GM23338 (cell line): ENCODE measurements around the gene EHBP1L1. TPM values are rescaled to one million over a fixed set of nuclear protein-coding genes. Genes with fewer than 3 reads are reported as not detected.

Source experiments
- ATAC-seq: fragments of 200-7000 bp; cut with Tn5 transposase; 3 replicates; pipeline ENCODE4 v1.9.1; 2020
- DNase-seq: peaks from one replicate; pipeline ENCODE4 v3.0.0-alpha.2; 2015; ENCODE audit warnings: low spot score
- H2AFZ ChIP-seq: fragments of 200-600 bp; sonication (generic); 2 replicates; pipeline ENCODE4 v1.8.0; 2016; ENCODE audit warnings: antibody characterized with exemption, mild to moderate bottlenecking, moderate library complexity
- H3F3A ChIP-seq: fragments of 200-600 bp; sonication (generic); replicated peaks from 2 replicates; pipeline ENCODE4 v1.8.0; 2017; ENCODE audit warnings: antibody characterized with exemption, mixed run types, low read depth
- H3K27ac ChIP-seq: fragments of 200-600 bp; sonication (generic); 2 replicates; pipeline ENCODE4 v1.6.1; 2016; ENCODE audit warnings: low read depth
- H3K27me3 ChIP-seq: fragments of 200-600 bp; sonication (generic); 2 replicates; pipeline ENCODE4 v1.8.0; 2016; ENCODE audit warnings: mild to moderate bottlenecking, mixed run types, moderate library complexity; ENCODE audit not compliant: insufficient read depth
- H3K36me3 ChIP-seq: fragments of 200-600 bp; sonication (generic); 2 replicates; pipeline ENCODE4 v1.8.0; 2016; ENCODE audit warnings: mild to moderate bottlenecking; ENCODE audit not compliant: insufficient read depth
- H3K4me1 ChIP-seq: fragments of 200-600 bp; sonication (generic); 2 replicates; pipeline ENCODE4 v1.8.0; 2016; ENCODE audit warnings: mild to moderate bottlenecking, moderate library complexity; ENCODE audit not compliant: insufficient read depth
- H3K4me2 ChIP-seq: fragments of 200-600 bp; sonication (generic); 2 replicates; pipeline ENCODE4 v1.7.1; 2017; ENCODE audit warnings: mixed run types
- H3K4me3 ChIP-seq: fragments of 200-600 bp; sonication (generic); 2 replicates; pipeline ENCODE4 v1.6.1; 2016; ENCODE audit warnings: mixed run types
- H3K79me2 ChIP-seq: fragments of 200-600 bp; sonication (generic); replicated peaks from 2 replicates; pipeline ENCODE4 v1.8.0; 2017; ENCODE audit warnings: mild to moderate bottlenecking; ENCODE audit not compliant: insufficient read depth
- H3K9me2 ChIP-seq: fragments of 200-600 bp; sonication (generic); 2 replicates; pipeline ENCODE4 v1.8.0; 2017; ENCODE audit not compliant: insufficient read depth
- H4K20me1 ChIP-seq: fragments of 200-600 bp; sonication (generic); replicated peaks from 2 replicates; pipeline ENCODE4 v1.8.0; 2017; ENCODE audit warnings: mild to moderate bottlenecking; ENCODE audit not compliant: insufficient read depth
- H3K27ac Mint-ChIP-seq: 2 replicates; pipeline ENCODE4 v1.8.0; 2020; ENCODE audit warnings: inconsistent platforms, mild to moderate bottlenecking, moderate library complexity, mixed read lengths
- H3K27me3 Mint-ChIP-seq: 3 replicates; pipeline ENCODE4 v1.8.0; 2022; ENCODE audit warnings: low read depth, mild to moderate bottlenecking, moderate library complexity, mixed read lengths, inconsistent platforms; ENCODE audit not compliant: insufficient read depth, poor library complexity
- H3K36me3 Mint-ChIP-seq: 3 replicates; pipeline ENCODE4 v1.8.0; 2021; ENCODE audit warnings: low read depth, mild to moderate bottlenecking, inconsistent platforms, moderate library complexity, mixed read lengths
- H3K4me1 Mint-ChIP-seq: 3 replicates; pipeline ENCODE4 v1.8.0; 2020; ENCODE audit warnings: mild to moderate bottlenecking, inconsistent platforms, mixed read lengths
- H3K4me3 Mint-ChIP-seq: 3 replicates; pipeline ENCODE4 v1.8.0; 2021; ENCODE audit warnings: moderate library complexity, mild to moderate bottlenecking, inconsistent platforms, mixed read lengths
- H3K9me3 Mint-ChIP-seq: 3 replicates; pipeline ENCODE4 v1.8.0; 2020; ENCODE audit warnings: moderate library complexity, mild to moderate bottlenecking, inconsistent platforms, mixed read lengths
- CREB1 ChIP-seq: fragments of 250-450 bp; sonication (Bioruptor Pico); IDR thresholded peaks from 2 replicates; pipeline ENCODE4 v1.5.0; 2020; ENCODE audit warnings: low read depth, mild to moderate bottlenecking, moderate library complexity
- CTCF ChIP-seq, 2 experiments: fragments of 200-600 bp in 1 of 2; sonication (generic) in 1 of 2; conservative IDR thresholded peaks; 2 replicates each; pipeline versions ENCODE4 v1.5.1 to v1.6.1; 2016 to 2017; ENCODE audit warnings: antibody characterized with exemption in 2 of 2, low read depth in 2 of 2, mild to moderate bottlenecking in 2 of 2, moderate library complexity in 1 of 2
- EZH2 ChIP-seq: fragments of 200-600 bp; sonication (generic); IDR thresholded peaks from one replicate; pipeline ENCODE4 v1.8.0; 2017; ENCODE audit warnings: antibody characterized with exemption, mild to moderate bottlenecking, low read depth; ENCODE audit not compliant: unreplicated experiment
- EZH2phosphoT487 ChIP-seq: fragments of 200-600 bp; sonication (generic); IDR thresholded peaks from one replicate; pipeline ENCODE4 v1.8.1; 2018; ENCODE audit warnings: antibody characterized with exemption; ENCODE audit not compliant: unreplicated experiment
- JUNB ChIP-seq: IDR thresholded peaks from one replicate; pipeline ENCODE4 v1.6.1; 2016; ENCODE audit warnings: antibody characterized with exemption; ENCODE audit not compliant: unreplicated experiment
- NANOG ChIP-seq: IDR thresholded peaks from 2 replicates; pipeline ENCODE4 v1.6.1; 2016; ENCODE audit warnings: antibody characterized with exemption, borderline replicate concordance
- POLR2AphosphoS5 ChIP-seq: IDR thresholded peaks from 2 replicates; pipeline ENCODE4 v1.6.1; 2016; ENCODE audit warnings: antibody characterized with exemption, low read depth
- REST ChIP-seq: IDR thresholded peaks from one replicate; pipeline ENCODE4 v1.6.1; 2018; ENCODE audit warnings: antibody characterized with exemption; ENCODE audit not compliant: unreplicated experiment
- STAT1 ChIP-seq: IDR thresholded peaks from one replicate; pipeline ENCODE4 v1.6.1; 2016; ENCODE audit warnings: antibody characterized with exemption; ENCODE audit not compliant: unreplicated experiment
- ZNF114 ChIP-seq: fragments of 250-450 bp; sonication (Bioruptor Pico); IDR thresholded peaks from 2 replicates; pipeline ENCODE4 v1.5.0; 2020; ENCODE audit warnings: mild to moderate bottlenecking, moderate library complexity
- ZNF331 ChIP-seq: fragments of 250-450 bp; sonication (Bioruptor Pico); IDR thresholded peaks from 2 replicates; pipeline ENCODE4 v1.5.0; 2020; ENCODE audit warnings: low read depth, mild to moderate bottlenecking, moderate library complexity
- polyA plus RNA-seq: library from polyadenylated mRNA; unstranded; fragments of >200 nt; fragmentation: Nextera tagmentation; extraction: Ambion mirVana; gene quantifications from 2 replicates; pipeline ENCODE4 v1.2.1, GENCODE V29; 2016
- total RNA-seq: library from RNA; depleted of rRNA; stranded (reverse); fragments of >200 nt; shearing (Covaris generic); gene quantifications from 2 replicates; pipeline ENCODE4 v1.2.3, GENCODE V29; 2014
- TF ChIP-seq, protein P1 (sequence below): fragments of 250-450 bp; sonication (Bioruptor Pico); IDR thresholded peaks from 2 replicates; pipeline ENCODE4 v1.5.0; 2020; ENCODE audit warnings: mild to moderate bottlenecking, moderate library complexity
- TF ChIP-seq, protein P2 (sequence below): IDR thresholded peaks from 2 replicates; pipeline ENCODE4 v1.6.1; 2016; ENCODE audit warnings: antibody characterized with exemption

The EHBP1L1 gene
- total and polyA plus RNA-seq, 2 experiments from 2014 or later = 2.9 to 10.9 TPM

DNA sequence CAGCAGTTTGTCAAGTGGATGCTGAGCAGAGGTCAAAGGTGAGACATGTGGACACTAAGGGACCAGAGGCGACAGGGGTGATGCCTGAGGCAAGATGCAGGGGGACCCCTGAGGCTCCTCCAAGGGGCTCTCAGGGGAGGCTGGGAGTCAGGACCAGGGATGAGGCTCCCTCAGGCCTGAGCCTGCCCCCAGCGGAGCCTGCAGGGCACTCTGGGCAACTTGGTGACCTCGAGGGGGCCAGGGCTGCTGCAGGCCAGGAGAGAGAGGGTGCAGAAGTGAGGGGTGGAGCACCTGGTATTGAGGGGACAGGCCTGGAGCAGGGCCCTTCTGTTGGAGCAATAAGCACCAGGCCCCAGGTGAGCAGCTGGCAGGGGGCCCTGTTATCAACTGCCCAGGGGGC, 6.1 kb downstream of the EHBP1L1 start:
- H3K4me1 ChIP-seq = no peaks in the 10 kb centered on the region; the same call in 1 of the 2 replicates
- H4K20me1 ChIP-seq = no peaks in the 10 kb centered on the region
- H3K9me2 ChIP-seq = no peaks in the 10 kb centered on the region
- H3F3A ChIP-seq = peaks cover 10% of the 10 kb centered on the region
- H3K9me3 Mint-ChIP-seq = no peaks in the 10 kb centered on the region
- no peaks in the 10 kb centered on the region for H3K79me2 ChIP-seq
- no peak overlapping the region for H3K4me2 ChIP-seq
- no peak overlapping the region for H2AFZ ChIP-seq
- H3K4me3 ChIP-seq = no peak overlapping the region
- peaks cover 12% of the 10 kb centered on the region for H3K4me1 Mint-ChIP-seq
- H3K27ac ChIP-seq = no peak overlapping the region
- TF ChIP-seq CTCF (conservative IDR thresholded peaks at IDR 0.05; ENCODE audit: low read depth in 2 of 2) (no peak), REST (no peak), CREB1 (no peak), EZH2phosphoT487 (no peak), STAT1 (no peak), ZNF331 (CRISPR knock-in tag) (no peak), NANOG (no peak), EZH2 (no peak), POLR2AphosphoS5 (no peak), ZNF114 (CRISPR knock-in tag) (no peak), JUNB (no peak)
- TF ChIP-seq, protein P1, sequence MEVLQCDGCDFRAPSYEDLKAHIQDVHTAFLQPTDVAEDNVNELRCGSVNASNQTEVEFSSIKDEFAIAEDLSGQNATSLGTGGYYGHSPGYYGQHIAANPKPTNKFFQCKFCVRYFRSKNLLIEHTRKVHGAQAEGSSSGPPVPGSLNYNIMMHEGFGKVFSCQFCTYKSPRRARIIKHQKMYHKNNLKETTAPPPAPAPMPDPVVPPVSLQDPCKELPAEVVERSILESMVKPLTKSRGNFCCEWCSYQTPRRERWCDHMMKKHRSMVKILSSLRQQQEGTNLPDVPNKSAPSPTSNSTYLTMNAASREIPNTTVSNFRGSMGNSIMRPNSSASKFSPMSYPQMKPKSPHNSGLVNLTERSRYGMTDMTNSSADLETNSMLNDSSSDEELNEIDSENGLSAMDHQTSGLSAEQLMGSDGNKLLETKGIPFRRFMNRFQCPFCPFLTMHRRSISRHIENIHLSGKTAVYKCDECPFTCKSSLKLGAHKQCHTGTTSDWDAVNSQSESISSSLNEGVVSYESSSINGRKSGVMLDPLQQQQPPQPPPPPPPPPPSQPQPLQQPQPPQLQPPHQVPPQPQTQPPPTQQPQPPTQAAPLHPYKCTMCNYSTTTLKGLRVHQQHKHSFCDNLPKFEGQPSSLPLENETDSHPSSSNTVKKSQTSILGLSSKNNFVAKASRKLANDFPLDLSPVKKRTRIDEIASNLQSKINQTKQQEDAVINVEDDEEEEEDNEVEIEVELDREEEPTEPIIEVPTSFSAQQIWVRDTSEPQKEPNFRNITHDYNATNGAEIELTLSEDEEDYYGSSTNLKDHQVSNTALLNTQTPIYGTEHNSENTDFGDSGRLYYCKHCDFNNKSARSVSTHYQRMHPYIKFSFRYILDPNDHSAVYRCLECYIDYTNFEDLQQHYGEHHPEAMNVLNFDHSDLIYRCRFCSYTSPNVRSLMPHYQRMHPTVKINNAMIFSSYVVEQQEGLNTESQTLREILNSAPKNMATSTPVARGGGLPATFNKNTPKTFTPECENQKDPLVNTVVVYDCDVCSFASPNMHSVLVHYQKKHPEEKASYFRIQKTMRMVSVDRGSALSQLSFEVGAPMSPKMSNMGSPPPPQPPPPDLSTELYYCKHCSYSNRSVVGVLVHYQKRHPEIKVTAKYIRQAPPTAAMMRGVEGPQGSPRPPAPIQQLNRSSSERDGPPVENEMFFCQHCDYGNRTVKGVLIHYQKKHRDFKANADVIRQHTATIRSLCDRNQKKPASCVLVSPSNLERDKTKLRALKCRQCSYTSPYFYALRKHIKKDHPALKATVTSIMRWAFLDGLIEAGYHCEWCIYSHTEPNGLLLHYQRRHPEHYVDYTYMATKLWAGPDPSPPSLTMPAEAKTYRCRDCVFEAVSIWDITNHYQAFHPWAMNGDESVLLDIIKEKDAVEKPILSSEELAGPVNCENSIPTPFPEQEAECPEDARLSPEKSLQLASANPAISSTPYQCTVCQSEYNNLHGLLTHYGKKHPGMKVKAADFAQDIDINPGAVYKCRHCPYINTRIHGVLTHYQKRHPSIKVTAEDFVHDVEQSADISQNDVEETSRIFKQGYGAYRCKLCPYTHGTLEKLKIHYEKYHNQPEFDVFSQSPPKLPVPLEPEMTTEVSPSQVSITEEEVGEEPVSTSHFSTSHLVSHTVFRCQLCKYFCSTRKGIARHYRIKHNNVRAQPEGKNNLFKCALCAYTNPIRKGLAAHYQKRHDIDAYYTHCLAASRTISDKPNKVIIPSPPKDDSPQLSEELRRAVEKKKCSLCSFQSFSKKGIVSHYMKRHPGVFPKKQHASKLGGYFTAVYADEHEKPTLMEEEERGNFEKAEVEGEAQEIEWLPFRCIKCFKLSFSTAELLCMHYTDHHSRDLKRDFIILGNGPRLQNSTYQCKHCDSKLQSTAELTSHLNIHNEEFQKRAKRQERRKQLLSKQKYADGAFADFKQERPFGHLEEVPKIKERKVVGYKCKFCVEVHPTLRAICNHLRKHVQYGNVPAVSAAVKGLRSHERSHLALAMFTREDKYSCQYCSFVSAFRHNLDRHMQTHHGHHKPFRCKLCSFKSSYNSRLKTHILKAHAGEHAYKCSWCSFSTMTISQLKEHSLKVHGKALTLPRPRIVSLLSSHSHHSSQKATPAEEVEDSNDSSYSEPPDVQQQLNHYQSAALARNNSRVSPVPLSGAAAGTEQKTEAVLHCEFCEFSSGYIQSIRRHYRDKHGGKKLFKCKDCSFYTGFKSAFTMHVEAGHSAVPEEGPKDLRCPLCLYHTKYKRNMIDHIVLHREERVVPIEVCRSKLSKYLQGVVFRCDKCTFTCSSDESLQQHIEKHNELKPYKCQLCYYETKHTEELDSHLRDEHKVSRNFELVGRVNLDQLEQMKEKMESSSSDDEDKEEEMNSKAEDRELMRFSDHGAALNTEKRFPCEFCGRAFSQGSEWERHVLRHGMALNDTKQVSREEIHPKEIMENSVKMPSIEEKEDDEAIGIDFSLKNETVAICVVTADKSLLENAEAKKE (CRISPR knock-in tag) = no peak
- TF ChIP-seq, protein P2, sequence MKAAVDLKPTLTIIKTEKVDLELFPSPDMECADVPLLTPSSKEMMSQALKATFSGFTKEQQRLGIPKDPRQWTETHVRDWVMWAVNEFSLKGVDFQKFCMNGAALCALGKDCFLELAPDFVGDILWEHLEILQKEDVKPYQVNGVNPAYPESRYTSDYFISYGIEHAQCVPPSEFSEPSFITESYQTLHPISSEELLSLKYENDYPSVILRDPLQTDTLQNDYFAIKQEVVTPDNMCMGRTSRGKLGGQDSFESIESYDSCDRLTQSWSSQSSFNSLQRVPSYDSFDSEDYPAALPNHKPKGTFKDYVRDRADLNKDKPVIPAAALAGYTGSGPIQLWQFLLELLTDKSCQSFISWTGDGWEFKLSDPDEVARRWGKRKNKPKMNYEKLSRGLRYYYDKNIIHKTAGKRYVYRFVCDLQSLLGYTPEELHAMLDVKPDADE = no peak
- H3K36me3 Mint-ChIP-seq = no peaks in the 10 kb centered on the region
- no peaks in the 10 kb centered on the region for H3K36me3 ChIP-seq
- H3K4me3 Mint-ChIP-seq = no peak overlapping the region
- peaks cover 66% of the 10 kb centered on the region for H3K27me3 ChIP-seq
- H3K27me3 Mint-ChIP-seq = peaks cover 59% of the 10 kb centered on the region
- no peak overlapping the region for H3K27ac Mint-ChIP-seq
- ATAC-seq = no peak
- no peak for DNase-seq
